Chondrocyte (in vitro differentiated cells): ENCODE measurements around the gene PCDHGA6. TPM values are rescaled to one million over a fixed set of nuclear protein-coding genes. Genes with fewer than 3 reads are reported as not detected.
"Not testable (repeated sequence)": the region's sequence is repeated elsewhere in the genome, so short reads cannot be mapped to it uniquely, and the experiment has no call there.

Experiments used
- DNase-seq: peaks from one replicate; pipeline ENCODE4 v3.0.0; 2021; ENCODE audit warnings: mixed read lengths, low spot score
- H3K27ac Mint-ChIP-seq: one replicate; pipeline ENCODE4 v1.8.0; 2021; ENCODE audit warnings: mild to moderate bottlenecking, moderate library complexity, mixed read lengths; ENCODE audit not compliant: unreplicated experiment
- H3K27me3 Mint-ChIP-seq: 2 replicates; pipeline ENCODE4 v1.8.0; 2021; ENCODE audit warnings: low read depth, mixed read lengths
- H3K36me3 Mint-ChIP-seq: 2 replicates; pipeline ENCODE4 v1.8.0; 2021; ENCODE audit warnings: low read depth, mixed read lengths
- H3K4me1 Mint-ChIP-seq: 2 replicates; pipeline ENCODE4 v1.8.0; 2021; ENCODE audit warnings: low read depth, mild to moderate bottlenecking, mixed read lengths
- H3K4me3 Mint-ChIP-seq: one replicate; pipeline ENCODE4 v1.8.0; 2021; ENCODE audit warnings: mild to moderate bottlenecking, moderate library complexity, mixed read lengths; ENCODE audit not compliant: unreplicated experiment
- H3K9me3 Mint-ChIP-seq: 2 replicates; pipeline ENCODE4 v1.8.0; 2021; ENCODE audit warnings: low read depth, mixed read lengths
- CTCF ChIP-seq: fragments of 200-600 bp; sonication (generic); IDR thresholded peaks from 2 replicates; pipeline ENCODE4 v1.5.0; 2021; ENCODE audit warnings: antibody characterized with exemption, mild to moderate bottlenecking, moderate library complexity
- total RNA-seq: library from RNA; stranded (reverse); gene quantifications from 3 replicates; pipeline ENCODE4 v1.2.1, GENCODE V29; 2021

The PCDHGA6 gene
- total RNA-seq, 1 donor from 2014 or later: 0.45 TPM

DNA sequence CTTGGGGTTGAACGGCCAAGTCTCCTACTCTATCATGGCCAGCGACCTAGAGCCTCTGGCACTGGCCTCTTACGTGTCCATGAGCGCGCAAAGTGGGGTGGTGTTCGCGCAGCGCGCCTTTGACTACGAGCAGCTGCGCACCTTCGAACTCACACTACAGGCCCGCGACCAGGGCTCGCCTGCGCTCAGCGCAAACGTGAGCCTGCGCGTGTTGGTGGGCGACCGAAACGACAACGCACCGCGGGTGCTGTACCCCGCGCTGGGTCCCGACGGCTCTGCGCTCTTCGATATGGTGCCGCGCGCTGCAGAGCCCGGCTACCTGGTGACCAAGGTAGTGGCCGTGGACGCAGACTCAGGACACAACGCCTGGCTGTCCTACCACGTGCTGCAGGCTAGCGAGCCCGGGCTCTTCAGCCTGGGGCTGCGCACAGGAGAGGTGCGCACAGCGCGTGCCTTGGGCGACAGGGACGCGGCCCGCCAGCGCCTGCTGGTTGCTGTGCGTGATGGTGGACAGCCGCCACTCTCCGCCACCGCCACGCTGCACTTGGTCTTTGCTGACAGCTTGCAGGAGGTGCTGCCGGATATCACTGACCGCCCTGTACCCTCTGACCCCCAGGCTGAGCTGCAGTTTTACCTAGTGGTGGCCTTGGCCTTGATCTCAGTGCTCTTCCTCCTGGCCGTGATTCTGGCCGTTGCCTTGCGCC is 26.0 kb downstream of the PCDHGA6 start:
- Mint-ChIP-seq H3K9me3 (peaks cover 30% of the 10 kb centered on the region), H3K4me3 (no peak overlapping the region), H3K36me3 (peaks cover 15% of the 10 kb centered on the region), H3K27ac (no peak overlapping the region), H3K27me3 (no peaks in the 10 kb centered on the region), H3K4me1 (no peaks in the 10 kb centered on the region)
- no peak for TF ChIP-seq CTCF
- DNase-seq: peak; percentile 82

- Mint-ChIP-seq H3K4me3 (no peak within 1 kb of the TSS), H3K9me3 (peaks cover 22% of the 10 kb centered on the region), H3K27me3 (no peaks in the 10 kb centered on the region), H3K4me1 (peaks cover 4% of the 10 kb centered on the region), H3K36me3 (peaks cover 13% of the 10 kb centered on the region), H3K27ac (no peak within 1 kb of the TSS)
- TF ChIP-seq CTCF: peak; percentile 46
- no peak for DNase-seq
Observed at GRCh38 chr5:141402553-141403243, 29.0 kb downstream of the PCDHGA6 start, which contains the start of gene PCDHGA9. Gene PCDHGA9, plus strand, starts transcription at chr5:141402778. Its CDS starts 175 bp downstream, at chr5:141402953.

DNA sequence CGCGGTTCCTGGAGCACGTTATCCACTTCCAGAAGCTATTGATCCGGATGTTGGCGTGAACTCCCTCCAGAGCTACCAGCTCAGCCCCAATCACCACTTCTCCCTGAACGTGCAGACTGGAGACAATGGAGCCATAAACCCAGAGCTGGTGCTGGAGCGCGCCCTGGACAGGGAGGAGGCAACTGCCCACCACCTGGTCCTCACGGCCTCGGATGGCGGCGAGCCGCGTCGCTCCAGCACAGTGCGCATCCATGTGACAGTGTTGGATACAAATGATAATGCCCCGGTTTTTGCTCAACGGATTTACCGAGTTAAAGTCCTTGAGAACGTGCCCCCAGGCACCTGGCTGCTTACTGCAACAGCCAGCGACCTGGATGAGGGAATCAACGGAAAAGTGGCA is 29.7 kb downstream of the PCDHGA6 start:
- no peak overlapping the region for H3K27ac Mint-ChIP-seq
- peaks cover 9% of the 10 kb centered on the region for H3K4me1 Mint-ChIP-seq
- peaks cover 18% of the 10 kb centered on the region for H3K36me3 Mint-ChIP-seq
- H3K27me3 Mint-ChIP-seq: no peaks in the 10 kb centered on the region
- H3K9me3 Mint-ChIP-seq: peaks cover 25% of the 10 kb centered on the region
- no peak for DNase-seq
- TF ChIP-seq CTCF: no peak
- no peak overlapping the region for H3K4me3 Mint-ChIP-seq

- Mint-ChIP-seq H3K9me3 (peaks cover 27% of the 10 kb centered on the region), H3K4me1 (peaks cover 32% of the 10 kb centered on the region), H3K36me3 (peaks cover 34% of the 10 kb centered on the region), H3K4me3 (peak within 1 kb of the TSS; percentile 93), H3K27ac (peak within 1 kb of the TSS; percentile 98)
- not testable (repeated sequence) for DNase-seq, H3K27me3 Mint-ChIP-seq
- TF ChIP-seq CTCF: peak; percentile 89
Observed at GRCh38 chr5:141407790-141408505, 34.3 kb downstream of the PCDHGA6 start, which contains the start of gene PCDHGB6. Gene PCDHGB6, plus strand, starts transcription at chr5:141408021. Its CDS starts 182 bp downstream, at chr5:141408203.
